ENCODE measurements around the gene LRRC18.
A peak's percentile ranks its signal among the peaks of the same experiment; 100 is the strongest.

The LRRC18 gene

DNA sequence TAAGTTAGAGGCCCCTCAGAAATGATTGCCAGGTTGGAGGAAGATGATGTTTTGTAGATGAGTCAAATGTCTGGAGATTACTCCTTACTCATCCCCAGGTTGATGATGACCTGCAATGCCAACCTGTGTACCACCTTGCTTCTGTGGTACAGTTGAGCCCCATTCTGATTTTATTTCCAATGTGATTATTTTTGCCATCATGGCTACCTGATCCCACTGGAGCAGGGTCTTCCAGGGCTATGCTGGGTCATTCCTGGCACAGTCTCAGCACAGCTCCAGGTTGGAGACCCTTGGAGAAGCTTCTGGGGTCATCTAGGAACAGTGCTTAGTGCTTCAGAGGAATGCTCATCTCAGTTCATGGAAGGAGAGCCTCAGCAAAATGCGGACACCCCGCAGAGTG lies 34.3 kb downstream of the LRRC18 start:
- DNase-seq, result no peak

DNA sequence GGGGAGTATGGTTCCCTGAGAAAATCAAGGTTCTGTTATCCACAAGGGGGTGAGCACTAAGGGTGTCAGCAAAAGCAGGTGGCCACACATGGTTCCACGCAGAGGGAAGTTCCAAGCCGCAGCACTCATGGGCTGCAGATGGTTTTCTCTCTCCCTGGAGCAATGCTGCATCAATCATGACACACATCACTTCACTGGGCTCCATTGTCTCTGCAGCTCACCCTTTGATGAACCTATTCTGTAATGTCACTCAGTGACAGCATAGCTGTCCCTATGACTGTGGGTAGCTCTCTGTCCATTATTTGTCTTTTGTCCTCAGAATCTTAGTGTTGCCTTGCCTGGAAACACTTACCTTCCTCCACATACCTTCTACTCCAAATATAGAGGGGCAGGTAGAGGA lies 34.8 kb downstream of the LRRC18 start:
- DNase-seq, result no peak

DNA sequence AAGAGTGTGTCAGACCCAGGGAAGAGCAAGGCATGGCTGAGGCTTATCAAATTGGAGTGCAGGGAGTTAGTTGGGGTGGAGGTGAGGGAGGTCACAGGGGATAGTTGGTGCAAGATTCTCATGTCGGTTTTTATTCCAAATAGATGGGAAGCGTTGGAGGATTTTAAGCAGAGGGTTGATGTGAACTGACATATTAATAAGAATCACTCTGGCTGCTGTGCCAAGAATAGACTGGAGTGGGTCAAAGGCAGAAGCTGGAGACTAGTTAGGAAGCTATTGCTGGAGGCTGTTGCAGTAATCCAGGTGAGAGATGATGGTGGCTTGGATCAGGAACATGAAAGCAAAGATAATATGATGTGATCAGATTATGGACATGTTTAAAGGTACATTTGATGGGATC lies 36.5 kb downstream of the LRRC18 start:
- no peak for DNase-seq

DNA sequence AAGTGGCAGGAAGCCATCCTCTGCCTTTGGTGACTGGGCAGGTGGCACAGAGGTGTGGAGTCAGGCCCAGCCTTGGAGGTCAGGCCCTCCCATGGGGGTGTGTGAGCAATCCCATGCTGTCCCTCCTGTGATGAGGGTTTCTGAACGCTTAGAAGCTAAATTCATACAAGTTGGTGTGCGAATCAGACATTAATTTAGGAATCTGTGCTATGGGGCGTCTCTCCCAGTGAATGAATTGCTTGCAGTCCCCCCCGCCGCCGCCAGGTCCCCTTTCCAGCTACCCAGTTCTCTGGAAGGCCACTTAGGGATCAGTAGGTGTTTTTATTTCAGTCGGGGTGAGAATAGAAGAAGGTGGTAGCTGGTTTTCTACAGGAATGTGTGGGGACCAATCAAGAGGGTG lies 37.5 kb downstream of the LRRC18 start:
- no peak for DNase-seq

DNA sequence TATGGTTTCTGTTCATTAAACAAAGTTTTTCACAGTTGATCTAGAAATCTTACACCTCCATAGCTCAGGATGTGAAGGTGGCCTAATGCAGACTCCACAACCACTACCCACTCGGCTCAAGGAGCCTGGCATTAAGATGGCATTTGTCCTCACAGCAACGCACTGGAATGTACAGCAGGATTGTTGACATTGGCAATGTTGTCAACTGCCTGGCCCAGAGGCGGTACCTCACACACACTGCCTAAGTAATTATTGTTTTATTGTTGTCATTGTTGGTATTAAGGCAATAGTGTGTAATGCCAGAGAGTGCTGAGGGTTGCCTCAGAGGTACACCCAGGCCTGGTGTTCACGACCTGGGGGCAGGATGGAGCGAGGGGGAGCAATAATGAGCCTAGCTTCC lies 38.3 kb downstream of the LRRC18 start:
- no peak for DNase-seq

DNA sequence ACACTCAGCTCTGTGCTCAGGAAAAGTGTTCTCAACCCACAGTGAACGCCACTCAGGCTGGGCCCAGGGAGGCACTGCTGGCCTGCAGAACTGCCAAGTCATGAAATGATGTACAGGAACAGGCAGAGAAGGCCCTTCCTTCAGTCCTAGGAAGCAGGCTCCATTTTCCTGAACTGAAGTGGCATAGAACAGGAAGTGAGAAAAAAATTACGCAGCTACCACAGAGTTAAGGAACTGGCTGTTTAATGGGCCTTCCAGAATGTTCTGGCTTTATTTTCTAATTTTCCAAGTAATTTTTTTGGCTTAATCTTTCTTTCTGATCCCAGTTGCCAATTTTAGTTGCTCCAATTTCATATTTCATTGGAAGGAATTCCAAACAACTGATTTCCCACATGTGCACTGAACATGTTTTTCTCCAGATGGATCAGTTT lies 39.3 kb downstream of the LRRC18 start:
- DNase-seq, result peak in 1 of 2 donors; percentile 13

DNA sequence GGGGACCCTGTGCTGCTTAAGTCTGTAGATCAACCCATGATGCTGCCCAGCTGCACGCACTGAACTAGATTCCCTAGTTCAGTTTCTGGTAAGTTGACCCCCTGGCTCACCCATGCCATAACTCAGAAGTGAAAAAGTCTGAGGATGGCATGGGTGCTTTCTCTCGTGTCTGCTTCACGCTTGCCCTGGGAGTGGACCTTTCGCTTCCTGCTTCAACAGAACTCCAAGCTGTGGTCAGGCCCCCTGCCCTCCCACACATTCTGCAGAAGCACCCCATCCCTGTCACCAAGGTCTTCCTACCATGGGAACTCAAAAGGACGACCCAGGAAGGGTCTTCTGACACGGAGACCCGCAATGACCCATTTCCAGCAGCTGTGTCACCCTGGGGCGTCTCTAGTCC lies 39.9 kb downstream of the LRRC18 start:
- no peak for DNase-seq

DNA sequence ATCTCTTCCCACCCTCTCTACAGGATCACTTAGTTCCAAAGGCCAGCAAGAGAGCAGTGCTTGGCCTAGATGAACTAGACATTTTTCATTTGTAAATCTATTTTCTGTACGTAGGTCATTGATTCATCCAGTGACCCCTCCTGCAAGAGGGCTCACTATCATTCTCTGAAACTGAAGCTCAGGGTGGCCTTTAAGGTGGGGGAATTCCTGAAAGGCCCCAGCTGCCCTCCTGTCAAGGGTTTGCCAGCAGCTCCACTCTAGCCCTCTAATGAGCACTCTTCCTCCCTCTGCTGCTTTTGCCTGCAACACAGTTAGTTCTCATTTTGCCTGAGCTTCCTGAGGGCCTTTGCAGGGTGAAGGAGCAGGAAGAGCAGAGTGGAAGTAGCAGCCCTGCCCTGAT lies 41.2 kb downstream of the LRRC18 start:
- no peak for DNase-seq

DNA sequence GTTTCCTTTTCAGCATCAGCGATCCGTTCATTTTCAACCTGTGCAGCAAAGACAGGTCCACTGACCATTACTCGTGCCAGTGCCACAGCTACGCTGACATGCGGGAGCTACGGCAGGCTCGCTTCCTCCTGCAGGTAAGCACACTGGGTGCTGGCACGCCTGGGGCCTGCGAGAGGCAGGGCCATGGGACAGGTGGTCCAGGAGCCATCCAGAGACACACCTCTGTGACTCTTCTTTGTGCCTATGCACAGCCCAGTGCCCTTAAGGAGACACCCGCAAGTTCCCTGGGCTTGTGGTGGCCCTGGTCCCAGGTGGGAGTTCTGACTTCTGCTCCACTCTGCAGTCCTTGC lies 42.2 kb downstream of the LRRC18 start:
- no peak for DNase-seq

DNA sequence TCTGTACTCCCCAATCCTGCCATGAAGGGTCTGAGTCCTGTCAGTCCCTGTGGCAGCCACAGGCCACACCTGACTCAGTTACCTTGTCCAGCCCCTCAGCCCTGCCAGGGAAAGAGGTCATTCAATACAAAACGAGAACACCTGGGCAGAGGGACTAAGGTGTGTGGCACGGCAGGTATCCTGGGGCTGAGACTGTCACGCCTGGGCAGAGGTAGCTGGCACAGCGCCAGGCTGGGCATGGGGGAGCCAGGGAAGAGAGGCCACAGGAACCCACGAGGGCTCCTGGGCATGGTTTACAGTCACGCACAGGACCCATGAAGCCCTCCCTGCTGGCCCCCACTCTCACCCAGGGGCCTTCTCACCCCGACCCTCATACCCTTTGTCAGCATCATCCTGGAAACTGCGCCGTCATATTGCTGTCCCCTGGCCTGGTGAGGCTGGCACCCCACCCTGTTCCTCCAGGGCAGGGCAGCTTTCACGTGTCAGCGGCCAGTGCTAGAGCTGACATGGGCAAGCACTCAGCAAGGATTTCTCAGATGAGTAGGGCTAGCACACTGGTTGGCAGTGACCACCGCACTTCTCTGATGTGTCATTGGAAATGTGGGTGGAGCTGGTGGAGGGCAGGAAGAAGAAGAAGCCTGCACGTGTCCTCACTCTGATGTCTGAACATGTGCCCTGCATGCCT lies 42.7 kb downstream of the LRRC18 start:
- DNase-seq, result no peak

DNA sequence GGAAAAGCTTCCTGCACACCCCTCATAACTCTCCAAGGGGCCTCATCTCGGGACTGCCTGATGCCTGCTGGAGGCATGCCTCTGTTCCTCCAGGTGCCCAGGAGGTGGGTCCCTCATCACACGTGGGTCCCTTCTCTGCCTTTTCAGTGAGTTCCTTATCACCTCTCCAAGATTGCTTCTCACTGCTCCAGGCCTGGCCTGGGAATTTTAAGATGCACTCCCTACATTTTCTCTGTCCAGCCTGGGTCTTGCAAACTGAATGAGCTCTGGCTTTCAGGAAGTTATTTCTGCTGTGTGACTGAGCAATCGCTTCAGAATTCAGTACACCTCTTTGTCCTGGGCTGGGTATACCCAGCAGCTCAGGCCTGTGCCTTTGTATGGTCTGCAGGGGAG lies 43.8 kb downstream of the LRRC18 start:
- DNase-seq, result no peak

DNA sequence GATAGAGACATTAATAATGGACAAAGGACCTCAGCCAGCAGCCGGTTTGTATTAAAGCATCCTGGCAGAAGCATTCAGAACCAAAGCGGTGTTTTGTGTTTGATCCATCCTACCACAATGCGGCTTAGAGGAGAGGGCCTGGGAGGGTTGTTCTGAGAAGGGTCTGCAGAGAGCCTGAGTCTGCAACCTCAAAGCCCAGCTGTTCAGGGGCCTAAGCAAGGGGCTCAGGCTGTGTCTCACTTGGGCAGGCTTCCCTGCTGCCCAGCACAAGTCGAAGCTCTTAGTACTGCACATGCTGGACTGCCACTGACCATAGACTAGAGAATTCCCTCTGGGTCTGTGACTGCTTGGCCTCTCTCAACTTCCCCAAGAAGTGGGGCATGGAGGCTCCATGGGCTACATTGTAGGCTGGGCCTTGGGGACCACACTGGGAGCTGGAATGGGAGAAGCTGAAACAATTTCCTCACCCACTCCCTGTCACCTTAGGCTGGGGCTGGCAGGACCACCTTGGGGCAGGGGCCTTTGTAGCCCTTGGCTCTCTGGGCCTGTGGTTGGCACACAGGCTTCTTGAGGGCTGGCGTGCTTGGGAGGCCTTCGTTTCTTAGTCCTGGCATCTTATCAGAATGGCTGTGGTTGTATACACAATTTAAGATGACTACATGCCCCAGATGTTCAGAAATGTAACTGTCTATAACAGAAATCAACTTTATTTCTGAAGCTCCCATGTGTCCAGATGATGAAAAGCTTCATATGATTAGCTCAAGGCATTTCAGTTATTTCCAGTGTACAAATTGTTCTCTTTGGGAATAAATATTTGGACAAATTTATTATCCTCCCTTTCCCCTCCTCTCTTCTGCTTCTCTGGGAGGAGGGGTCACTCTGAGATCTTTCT lies 44.5 kb downstream of the LRRC18 start:
- DNase-seq, result no peak

DNA sequence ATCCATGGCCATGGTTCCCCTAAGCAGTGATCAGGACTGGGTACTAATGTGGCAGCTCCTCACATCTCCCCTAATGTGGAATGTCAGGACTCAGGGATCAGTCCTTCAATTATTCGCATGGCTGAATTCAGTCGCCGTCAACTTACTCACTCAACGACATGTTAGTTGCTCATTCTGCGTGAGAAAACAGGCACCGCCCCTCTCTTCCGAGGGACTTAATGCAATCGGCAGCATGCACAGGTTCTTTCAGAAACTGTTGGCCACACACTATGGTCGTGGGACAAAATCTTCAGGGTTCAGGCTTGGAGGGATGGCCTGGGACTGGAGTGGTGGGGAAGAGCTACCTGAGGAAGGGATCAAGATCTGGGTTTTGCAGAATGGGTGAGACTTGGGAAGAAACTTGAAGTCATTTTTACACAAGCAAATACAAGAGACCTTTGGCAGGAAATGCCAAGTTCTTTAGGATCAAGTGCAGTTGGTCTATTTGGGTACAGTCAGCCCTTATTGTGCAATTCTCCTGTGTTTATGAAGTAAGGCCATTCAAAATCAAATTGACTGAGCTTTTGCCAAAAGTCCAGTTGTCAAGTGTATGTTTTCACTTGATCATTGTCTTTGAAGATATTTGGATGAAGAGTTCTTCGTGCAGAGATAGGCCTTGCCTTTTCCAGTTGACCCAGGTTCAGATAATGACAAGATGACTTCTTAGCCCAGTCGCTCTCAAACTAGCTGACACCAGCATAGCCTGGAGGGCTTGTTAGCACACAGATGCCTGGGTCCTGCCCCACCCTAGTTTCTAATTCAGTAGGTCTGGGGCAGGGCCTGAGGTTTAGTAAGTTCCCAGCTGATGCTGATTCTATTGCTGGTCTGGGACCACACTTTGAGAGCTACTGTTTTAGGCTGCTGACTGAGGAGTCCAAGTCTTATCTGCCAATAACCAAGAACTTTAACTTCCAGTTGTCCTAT lies 48.5 kb downstream of the LRRC18 start:
- no peak for DNase-seq

DNA sequence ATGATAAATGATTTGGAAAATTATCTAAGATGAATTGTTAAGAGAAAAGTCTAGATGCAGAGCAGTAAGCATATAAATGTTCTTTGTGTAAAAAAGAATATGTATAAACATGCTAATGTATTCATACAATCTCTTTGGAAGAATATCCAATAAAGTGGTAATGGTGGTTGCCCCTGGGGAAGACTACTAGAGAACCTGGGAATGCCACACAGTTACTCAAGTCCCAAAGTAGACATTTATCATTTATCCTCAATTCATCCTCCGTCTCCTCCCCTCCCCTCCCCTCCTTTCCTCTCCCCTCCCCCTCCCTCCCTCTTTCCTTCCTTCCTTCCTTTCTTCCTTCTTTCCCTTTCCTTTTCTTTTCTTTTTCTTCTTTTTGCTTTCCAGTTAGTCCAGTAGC lies 51.7 kb downstream of the LRRC18 start:
- no peak for DNase-seq

DNA sequence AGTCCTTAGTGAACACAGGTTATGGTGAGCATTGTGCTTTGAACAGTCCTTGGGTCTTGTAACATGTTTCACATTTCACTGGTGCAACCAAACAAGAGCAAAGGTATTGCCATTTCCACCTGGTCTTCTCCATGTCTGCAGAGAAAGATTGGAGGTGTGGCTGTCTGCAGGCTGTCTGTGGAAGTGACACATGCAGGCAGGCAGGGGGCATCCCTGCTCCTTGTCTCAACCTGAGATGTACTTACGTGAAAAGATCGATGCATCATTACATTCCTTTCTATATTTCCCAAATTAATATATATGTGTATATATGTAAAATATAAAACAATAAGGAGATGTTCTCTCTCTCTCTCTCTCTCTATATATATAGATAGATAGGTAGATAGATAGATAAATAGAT lies 54.3 kb downstream of the LRRC18 start:
- DNase-seq, result no peak

DNA sequence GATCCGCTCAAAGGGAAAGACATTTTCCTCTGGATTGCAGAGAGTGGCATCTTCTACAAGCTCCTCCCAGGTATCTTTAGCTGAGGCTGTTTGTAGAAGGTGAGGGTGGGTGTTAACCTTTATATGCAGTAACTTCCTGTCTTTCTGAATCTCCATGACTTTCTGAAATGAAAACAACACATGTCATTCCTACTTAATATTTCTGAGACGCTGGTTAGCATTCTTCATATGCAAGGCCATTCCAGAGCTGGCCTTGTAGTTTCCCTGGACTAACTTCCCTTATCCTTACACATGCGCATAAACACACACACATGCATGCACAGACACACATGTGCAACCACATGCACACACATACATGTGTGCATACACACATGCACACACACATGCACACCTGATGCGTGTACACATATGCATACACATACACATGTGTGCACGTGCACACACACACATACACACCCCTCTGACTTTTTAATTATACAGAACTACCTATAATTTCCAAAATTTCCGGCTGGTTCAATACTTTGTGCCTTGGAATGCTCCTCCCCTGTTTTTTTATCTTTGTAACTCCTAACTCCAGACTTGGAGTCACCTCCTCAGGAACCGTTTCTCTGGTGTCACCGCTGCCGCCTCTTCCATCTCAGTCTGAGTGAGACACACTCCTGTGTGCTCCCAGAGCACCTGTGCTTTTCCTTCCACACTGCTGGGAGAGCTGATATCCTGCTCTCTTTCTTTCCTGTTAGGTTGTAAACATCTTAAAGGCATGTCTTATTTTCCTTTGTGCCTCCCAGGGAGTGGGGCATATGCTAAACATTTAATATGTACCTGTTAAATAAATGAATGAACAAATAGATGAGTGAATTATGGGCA lies 55.2 kb downstream of the LRRC18 start:
- DNase-seq, result no peak

DNA sequence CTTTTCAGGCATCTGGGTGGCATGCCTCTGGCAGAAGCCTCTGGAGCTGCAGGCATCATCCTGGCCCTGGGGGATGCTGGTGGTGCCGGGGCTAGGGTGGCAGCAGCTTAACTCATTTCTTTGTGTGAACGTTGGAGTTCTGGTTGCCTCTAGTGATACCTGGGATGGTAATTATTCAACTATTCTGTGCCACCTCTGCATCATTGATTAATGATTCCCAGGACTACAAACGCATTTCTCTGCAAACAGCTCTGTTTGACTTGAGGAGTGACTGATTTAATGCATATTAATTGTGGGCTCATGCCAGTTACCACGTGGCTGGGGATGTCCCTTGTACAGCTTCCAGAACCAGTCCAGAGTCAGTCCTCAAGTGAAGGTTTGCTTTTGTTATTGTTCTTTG lies 55.9 kb downstream of the LRRC18 start:
- no peak for DNase-seq

DNA sequence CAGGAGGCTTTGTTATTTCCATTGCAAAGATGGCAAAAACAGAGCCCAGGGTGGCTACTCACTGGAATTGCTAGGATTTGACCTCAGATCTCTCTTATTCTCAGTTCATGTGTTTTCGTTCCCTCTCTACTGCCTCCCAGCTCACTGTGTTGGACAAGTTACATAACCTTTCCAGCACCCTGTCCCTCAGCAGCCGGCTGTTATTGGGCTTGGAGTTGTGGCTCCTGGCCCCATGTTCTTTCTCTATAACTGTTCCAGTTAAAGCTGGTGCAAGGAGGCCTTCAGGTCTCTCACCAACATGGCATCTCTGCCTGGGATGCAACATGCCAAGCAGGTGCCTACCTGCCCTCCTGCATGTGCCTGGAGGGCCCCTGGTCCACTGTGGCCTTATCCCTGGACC lies 56.8 kb downstream of the LRRC18 start:
- DNase-seq, result no peak

DNA sequence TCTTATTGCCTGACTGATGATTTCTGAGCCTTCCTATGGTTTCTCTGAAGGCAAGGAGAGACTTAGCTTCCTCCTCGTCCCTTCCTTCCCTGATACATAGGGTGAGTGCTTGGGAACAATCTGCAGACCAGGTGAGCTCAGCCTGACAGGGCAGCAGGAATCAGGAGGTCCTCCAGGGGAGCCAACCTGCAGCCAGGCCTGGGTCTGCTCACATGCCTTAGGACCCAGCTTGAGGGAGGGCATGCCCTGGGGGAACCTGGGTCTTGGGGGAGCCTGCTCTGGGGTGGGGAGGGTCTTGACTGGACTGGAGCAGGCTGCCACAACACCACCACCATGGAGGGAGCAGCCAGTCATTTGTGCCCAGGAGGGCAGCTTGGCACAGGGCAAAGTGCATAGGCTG lies 57.7 kb downstream of the LRRC18 start:
- no peak for DNase-seq

DNA sequence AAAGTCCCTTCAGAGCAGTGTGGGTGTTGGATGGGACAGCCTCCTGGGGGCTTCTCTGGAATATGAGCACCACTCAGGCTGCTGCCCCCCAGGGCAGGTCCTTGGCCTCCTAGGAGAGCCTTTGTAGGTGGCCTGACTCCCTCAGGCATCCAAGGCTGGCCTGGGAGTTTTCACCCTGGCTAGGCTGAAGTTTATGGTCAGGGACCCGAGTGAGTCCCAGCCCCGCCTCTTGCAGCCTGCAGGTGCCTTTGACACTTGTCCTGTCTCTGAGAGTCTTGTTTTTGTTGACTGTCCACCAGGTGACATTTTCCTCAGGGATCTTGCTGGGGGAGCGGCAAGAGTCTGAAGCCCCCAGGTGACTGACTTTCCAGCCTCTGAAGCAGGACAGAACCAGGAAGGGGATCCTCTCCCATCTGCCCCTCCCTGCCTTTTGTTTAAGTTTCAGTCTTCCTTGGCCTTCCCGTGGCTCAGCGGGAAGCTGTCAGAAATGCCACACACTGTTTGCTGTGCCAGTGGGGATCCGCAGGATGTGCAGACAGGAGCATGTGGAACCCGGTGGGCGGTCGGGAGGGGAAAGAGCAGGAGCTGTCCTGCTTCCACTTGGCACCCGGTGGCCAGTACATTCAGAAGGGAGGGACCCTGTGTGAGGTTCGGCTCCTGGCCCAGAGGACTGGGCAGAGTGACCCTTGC lies 59.5 kb downstream of the LRRC18 start:
- no peak for DNase-seq

DNA sequence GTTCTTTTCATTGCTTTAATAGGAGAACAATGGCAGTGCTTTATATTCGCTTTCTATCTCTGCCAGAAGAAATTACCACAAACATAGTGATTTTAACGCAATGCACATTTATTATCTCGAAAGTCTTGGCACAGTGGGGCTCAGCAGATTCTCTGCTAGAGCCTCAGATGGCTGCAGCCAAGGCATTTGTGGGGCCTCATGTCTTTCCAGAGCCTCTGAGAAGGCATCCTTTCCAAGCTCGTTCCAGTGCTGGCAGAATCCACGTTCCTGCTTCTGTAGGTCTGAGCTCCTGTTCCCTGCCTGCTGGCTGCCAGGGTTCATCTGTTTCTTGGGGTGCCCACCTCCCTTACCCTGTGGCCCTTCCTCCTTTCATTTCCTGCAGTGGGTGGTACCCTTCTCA lies 60.2 kb downstream of the LRRC18 start:
- no peak for DNase-seq

DNA sequence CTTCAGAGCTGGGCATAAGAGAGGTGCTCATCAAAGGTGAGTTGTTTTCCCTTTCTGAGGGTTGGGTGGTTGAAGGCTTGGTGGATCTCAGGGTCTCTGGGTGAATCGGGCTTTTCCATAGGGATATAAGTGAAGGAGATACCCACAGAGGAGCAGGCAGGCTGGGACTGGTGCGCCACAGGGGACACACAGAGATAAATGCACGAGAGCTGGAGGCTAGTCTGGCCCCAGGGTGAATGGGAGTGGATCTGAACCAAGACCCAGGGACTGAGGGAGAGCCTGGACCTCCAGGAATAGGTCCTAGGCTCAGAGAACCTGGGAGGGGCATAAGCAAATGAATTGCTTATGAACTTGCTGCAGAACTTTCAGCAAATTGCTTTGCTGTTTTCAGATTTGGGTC lies 61.5 kb downstream of the LRRC18 start:
- no peak for DNase-seq
